HuH-7.5 (cell line): ENCODE data around the gene CINP.
"Not testable (repeated sequence)": the region's sequence is repeated elsewhere in the genome, so short reads cannot be mapped to it uniquely, and the experiment has no call there.

Experiments
- DNase-seq: peaks from one replicate; pipeline ENCODE4 v3.0.0; 2011; ENCODE audit warnings: low spot score

Gene CINP

DNA sequence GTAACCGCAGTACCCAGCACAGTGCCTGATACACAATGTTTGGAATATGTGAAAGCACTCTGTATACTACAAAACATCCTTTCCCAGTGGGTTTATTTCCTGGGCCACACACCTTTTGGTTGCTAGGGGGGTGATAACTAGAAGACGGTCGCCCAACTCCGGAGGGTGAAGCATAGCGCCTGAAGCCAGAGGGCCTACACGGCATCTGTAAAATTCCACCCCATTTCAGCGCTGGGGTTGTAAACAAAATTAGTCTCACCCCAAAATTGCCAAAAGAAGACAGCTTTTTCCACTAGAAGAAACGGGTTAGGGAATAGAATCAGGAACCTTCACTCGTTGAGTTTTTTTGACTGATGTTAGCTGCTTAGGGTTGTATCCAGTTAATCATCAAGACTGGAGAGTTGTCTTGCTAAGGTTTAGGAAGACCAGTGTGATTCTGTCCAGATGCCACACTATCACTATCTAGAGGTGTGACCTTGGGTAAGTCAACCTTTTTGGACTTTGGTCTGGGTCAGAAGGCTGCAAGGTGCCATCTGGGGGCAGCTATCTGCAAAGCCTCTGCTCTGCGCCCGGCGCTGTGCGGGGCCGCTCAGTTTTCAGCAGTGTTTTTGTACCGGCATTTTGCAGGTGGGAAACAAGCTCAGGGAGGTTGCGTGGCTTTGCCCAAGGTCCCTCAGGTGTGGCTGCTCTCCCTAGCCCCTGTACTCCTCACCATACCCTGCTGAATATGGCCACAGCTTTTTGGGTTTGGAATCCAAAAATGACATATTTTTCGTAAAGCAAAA, 41.8 kb downstream of the CINP start:
- no peak for DNase-seq

GRCh38 chr14:102320033-102320660, 42.5 kb downstream of the CINP start:
- DNase-seq = no peak

GRCh38 chr14:102319351-102320032, 43.2 kb downstream of the CINP start, which contains the start of gene ZNF839:
Gene ZNF839, plus strand, starts transcription at chr14:102319746. Its CDS starts 20 bp downstream, at chr14:102319766.
- peak; percentile 85 for DNase-seq

DNA sequence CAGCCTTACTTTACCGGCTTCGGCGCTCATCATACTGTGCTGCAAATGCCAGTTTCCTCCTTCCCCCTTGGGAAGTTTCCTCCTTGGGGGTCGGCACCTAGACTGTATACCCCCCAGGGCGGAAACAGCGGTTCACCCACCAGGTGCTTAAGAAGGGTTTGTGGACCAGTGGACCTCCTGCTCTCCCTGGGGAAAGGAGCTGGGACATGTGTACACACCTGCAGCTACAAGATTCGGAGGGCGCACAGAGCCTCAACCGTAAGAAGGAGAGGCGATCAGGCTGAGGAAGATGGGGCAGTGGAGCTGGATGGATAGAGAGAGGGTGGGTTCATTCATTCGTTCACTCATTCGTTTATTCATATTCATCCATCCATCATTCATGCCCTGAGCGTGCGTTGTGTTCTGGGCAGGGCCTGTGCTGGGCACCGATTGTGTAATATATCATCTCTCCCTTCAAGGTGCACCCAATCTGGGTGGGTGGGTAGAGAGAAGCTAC, 43.9 kb downstream of the CINP start:
- no peak for DNase-seq

DNA sequence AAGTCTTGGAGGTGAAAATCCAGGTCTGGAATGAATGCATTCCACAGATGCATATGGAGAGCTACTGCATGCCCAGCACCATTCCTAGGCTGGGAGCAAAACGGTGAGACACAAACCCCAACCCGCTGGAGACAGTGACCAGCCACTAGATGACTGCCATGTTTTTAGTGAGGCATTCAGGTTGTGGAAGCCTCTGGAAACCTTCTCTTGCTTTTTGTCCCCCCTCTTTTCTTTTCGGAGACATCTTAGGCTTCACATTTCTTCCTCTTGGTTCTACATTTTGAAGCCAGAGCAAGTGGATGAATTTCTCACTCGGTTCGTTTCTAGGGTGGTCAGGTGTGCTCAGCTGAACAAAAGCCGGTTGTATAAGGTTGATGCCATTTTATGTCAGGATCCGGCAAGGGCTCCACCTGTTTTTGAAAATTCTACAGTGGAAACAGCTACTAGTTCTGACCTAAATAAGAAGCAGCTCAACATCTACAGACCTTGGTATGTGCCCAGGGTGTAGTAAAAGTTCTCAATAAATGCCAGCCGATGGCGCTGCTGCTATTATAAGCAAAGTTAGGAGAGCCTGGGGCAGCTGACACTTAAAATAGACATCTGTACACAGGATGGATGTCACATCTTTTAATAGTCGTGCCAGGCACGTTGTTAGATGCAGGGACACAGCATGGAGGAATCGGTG, 45.0 kb downstream of the CINP start:
- no peak for DNase-seq

GRCh38 chr14:102316743-102317563, 45.7 kb downstream of the CINP start:
- DNase-seq = peak; percentile 82

DNA sequence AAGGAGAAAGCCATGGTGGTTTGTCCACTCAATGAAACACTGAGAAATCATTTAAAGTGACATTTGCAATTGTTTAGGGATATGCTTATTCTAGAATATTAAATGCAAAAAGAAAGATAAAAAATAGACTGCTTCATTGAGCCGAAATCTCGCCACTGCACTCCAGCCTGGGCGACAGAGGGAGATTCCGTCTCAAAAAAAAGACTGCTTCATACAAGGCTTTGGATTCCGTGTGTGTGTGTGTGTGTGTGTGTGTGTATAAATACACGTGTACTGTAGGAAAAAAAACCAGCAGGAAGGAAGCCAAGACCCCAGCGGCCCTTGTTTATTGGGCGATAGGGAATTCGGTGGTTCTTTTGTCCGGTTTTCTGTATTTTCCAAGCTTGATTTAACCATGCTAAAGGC, 46.4 kb downstream of the CINP start:
- DNase-seq = no peak

DNA sequence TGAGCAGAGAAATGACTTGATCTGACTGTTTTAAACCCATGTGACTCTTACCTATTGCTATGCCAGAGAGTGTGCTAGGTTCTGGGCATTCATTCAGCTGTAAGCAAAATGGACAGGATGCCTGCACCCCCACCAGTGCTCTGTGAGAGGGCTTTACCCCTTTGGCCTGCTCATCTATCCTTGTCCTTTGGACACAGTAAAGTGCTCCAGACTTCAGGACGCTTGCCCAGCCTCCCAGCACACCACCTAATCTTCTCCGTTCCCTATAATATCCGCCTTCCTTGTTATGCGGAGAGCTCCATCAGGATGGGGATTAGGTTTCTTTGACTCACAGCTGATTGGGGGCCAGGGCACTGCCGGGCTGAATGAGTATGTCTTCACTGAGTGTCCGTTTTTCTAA, 47.6 kb downstream of the CINP start:
- DNase-seq = no peak

DNA sequence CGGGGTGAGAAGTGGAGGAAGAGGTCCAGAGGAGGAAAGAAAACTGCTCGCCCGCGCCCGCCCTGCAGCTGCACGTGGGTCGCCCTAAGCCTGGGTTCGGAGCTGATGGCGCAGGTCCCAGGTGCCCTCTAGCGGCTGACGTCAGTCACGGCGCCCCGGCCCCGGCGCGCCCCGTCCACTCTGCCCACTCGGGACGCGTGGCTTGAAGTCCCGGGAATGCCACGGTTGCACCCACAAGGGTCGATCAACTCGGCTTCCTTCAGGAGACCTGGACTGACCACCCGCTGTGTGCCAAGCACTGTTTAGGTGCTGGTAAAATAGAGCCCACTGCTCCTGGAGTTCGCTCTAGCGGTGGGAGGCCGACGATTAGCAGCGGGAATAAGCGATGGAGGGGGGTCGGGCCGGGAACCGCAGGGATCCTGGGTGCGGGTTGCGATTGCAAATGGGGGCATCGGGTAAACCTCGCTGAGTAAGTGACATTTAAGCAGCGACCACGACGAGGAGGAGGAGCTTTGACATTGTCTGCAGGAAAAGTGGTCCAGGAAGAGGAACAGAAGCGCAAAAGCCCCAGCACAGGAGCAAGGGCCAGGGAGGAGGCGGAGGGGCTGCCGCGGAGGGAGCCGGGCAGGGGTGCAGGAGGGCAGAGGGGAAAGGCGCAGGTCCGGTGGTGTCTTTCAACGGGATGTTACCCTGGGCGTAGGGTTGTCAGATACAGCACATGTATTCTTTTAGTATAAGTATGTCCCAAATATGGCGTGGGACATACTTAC, 48.3 kb downstream of the CINP start:
- DNase-seq = peak; percentile 80

DNA sequence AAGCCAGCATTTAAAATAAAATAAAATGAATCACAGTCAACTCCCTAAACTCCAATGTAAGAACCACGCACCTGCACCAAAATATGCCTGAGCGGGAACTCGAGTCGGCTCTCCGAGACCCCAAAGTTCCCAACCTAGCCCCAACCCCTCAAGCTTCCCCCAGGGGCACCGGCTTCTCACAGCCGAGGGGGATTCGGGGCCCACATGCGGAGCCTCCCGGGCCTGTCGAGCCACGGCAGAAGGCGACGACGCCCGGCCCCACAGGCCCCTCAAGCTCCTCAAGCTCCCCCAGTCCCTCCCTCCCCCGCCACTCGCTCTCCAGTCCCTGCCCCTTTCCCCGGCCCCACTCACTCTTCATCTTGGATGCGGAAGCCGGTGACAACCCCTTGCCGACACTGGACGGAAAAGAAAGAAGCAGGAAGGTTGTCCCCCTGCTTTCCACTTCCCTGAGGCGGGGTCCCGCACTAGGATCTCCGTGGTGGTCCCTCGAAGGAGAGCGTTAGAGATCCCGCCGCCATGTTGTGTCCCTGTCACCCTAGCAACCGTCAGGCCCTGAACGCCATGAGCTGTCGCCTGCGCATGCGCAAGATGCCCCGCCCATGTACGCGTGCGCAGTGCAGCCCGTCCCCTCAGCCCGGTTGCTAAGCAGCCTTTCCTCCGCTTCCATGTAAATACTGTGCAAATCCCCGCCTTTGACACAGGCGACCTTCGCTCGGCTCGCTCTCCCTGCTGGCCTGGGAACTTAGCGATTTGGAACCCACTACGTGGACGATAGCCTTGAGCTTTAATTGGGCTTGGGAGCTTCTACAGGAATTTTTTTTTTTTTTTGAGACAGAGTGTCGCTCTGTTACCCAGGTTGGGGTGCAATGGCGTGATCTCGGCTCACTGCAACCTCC, 57.8 kb downstream of the CINP start, which contains the start of gene MOK:
TSS of gene MOK (minus strand) at position 554 of the 896 bp plus-strand sequence. CDS start at position 358, 196 bp downstream.
- peak; percentile 95 for DNase-seq

GRCh38 chr14:102303664-102304063, 59.0 kb downstream of the CINP start:
- DNase-seq = no peak

GRCh38 chr14:102298303-102299070, 64.2 kb downstream of the CINP start:
- not testable (repeated sequence) for DNase-seq
